GM23338 (cell line): ENCODE results near the gene DENND2C.
"Not testable (repeated sequence)": the region's sequence is repeated elsewhere in the genome, so short reads cannot be mapped to it uniquely, and the experiment has no call there.

Experiments
- EZH2 ChIP-seq: fragments of 200-600 bp; sonication (generic); IDR thresholded peaks from one replicate; pipeline ENCODE4 v1.8.0; 2017; ENCODE audit warnings: antibody characterized with exemption, mild to moderate bottlenecking, low read depth; ENCODE audit not compliant: unreplicated experiment
- EZH2phosphoT487 ChIP-seq: fragments of 200-600 bp; sonication (generic); IDR thresholded peaks from one replicate; pipeline ENCODE4 v1.8.1; 2018; ENCODE audit warnings: antibody characterized with exemption; ENCODE audit not compliant: unreplicated experiment

DNA sequence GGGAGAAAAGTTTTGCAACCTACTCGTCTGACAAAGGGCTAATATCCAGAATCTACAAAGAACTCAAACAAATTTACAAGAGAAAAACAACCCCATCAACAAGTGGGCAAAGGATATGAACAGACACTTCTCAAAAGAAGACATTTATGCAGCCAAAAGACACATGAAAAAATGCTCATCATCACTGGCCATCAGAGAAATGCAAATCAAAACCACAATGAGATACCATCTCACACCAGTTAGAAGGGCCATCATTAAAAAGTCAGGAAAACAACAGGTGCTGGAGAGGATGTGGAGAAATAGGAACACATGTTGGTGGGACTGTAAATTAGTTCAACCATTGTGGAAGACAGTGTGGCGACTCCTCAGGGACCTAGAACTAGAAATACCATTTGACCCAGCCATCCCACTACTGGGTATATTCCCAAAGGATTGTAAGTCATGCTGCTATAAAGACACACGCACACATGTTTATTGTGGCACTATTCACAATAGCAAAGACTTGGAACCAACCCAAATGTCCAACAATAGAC lies 106.8 kb downstream of the DENND2C start:
- not testable (repeated sequence) for TF ChIP-seq EZH2phosphoT487, EZH2
